HEK293 (cell line): ENCODE measurements around the gene ADSS1.

ENCODE experiments used
- TF ChIP-seq, protein P1 (sequence below): fragments of 450-650 bp; formaldehyde crosslinking; IDR thresholded peaks from 2 replicates; pipeline ENCODE4 v1.5.1; 2016; ENCODE audit warnings: missing biosample characterization, missing genetic modification characterization
- TF ChIP-seq, protein P2 (sequence below): fragments of 450-650 bp; formaldehyde crosslinking; IDR thresholded peaks from 2 replicates; pipeline ENCODE4 v1.5.1; 2016; ENCODE audit warnings: missing biosample characterization, missing genetic modification characterization

DNA sequence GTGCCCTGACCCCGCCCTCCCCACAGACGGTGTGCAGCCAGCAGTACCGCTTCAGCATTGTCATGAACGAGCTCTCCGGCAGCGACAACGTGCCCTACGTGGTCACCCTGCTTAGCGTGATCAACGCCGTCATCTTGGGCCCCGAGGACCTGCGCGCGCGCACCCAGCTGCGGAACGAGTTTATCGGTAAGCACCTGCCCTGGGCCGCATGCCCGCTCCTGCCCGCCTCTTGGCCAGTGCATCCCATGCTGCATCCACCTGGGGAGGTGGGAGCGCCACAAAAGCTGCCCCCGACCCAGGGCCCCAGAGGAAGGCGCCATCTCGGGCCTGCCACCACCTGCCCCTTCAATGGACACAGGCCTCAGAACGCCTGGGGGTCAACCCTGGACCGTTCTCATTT is 20.8 kb upstream of the ADSS1 start:
- TF ChIP-seq, protein P1, sequence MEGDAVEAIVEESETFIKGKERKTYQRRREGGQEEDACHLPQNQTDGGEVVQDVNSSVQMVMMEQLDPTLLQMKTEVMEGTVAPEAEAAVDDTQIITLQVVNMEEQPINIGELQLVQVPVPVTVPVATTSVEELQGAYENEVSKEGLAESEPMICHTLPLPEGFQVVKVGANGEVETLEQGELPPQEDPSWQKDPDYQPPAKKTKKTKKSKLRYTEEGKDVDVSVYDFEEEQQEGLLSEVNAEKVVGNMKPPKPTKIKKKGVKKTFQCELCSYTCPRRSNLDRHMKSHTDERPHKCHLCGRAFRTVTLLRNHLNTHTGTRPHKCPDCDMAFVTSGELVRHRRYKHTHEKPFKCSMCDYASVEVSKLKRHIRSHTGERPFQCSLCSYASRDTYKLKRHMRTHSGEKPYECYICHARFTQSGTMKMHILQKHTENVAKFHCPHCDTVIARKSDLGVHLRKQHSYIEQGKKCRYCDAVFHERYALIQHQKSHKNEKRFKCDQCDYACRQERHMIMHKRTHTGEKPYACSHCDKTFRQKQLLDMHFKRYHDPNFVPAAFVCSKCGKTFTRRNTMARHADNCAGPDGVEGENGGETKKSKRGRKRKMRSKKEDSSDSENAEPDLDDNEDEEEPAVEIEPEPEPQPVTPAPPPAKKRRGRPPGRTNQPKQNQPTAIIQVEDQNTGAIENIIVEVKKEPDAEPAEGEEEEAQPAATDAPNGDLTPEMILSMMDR (tag by site-specific recombination): no peak
- TF ChIP-seq, protein P2, sequence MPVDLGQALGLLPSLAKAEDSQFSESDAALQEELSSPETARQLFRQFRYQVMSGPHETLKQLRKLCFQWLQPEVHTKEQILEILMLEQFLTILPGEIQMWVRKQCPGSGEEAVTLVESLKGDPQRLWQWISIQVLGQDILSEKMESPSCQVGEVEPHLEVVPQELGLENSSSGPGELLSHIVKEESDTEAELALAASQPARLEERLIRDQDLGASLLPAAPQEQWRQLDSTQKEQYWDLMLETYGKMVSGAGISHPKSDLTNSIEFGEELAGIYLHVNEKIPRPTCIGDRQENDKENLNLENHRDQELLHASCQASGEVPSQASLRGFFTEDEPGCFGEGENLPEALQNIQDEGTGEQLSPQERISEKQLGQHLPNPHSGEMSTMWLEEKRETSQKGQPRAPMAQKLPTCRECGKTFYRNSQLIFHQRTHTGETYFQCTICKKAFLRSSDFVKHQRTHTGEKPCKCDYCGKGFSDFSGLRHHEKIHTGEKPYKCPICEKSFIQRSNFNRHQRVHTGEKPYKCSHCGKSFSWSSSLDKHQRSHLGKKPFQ (tag by site-specific recombination): no peak
